Endothelial cell of umbilical vein (primary cell): Measurements from ENCODE around the gene SLC12A6.

Experiments used
- CTCF ChIP-seq, 2 donors: IDR thresholded peaks; 1 replicate in 1 of 2; 2 replicates in 1 of 2; pipeline ENCODE4 v1.5.1; 2011; ENCODE audit warnings: low read length in 2 of 2, mild to moderate bottlenecking in 2 of 2, moderate library complexity in 2 of 2, control low read depth in 1 of 2, inconsistent platforms in 1 of 2, low read depth in 1 of 2; ENCODE audit not compliant: insufficient read depth in 1 of 2; ENCODE audit errors: extremely low read depth in 1 of 2
- FOS ChIP-seq: IDR thresholded peaks from 2 replicates; pipeline ENCODE4 v1.6.1; 2011; ENCODE audit warnings: mild to moderate bottlenecking, low read length, moderate library complexity, borderline replicate concordance; ENCODE audit not compliant: insufficient read depth
- MAX ChIP-seq: IDR thresholded peaks from 2 replicates; pipeline ENCODE4 v1.6.1; 2011; ENCODE audit not compliant: insufficient read depth, insufficient read length

- TF ChIP-seq FOS (no peak), MAX (peak; percentile 22), CTCF (IDR thresholded peaks at IDR 0.05; ENCODE audit: extremely low read depth in 1 of 2, insufficient read depth in 1 of 2, low read depth in 1 of 2, low read length in 2 of 2) (peak; percentile 94 to 98)
Measured at GRCh38 chr15:34367101-34368081, 29.8 kb upstream of the SLC12A6 start, which contains the start of gene LPCAT4.
